SH-SY5Y (cell line): ENCODE results near the gene MAPK1IP1L.

ENCODE experiments used
- GATA2 ChIP-seq: IDR thresholded peaks from 2 replicates; pipeline ENCODE4 v1.6.1; 2011; ENCODE audit warnings: mild to moderate bottlenecking, low read depth, low read length
- GATA3 ChIP-seq: IDR thresholded peaks from 2 replicates; pipeline ENCODE4 v1.6.1; 2011; ENCODE audit warnings: low read depth, mild to moderate bottlenecking, low read length, moderate library complexity

DNA sequence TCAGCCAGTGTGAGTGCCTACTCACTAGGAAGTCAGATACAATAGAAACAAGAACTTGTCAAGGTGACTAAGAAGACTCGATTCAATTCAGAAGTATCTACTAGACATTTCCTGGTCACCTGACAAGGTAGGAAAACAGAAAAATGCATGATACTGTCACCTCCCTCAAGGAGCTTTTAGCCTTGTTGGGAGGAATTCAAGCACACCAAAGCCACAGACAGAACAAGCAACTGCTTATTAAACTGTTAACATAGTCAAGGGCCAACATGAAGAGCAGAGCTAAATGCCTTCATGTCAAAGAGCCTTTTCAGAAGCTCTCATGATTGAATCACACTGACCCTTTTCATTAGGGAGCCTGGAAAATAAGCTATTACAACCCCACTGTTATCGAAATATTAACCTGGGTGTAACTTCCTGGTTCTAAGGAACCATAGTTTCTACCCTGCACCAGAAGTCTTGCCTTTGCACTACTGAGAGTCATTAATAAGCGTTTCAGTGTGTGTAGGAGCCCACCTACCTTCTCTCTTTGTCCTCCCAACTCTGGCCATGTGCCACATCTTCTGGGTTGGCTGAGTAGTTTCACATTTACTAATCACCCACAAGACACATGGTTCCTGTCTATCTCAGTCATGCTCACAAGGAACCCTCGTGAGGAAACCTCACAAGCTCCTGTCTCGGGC lies 46.6 kb downstream of the MAPK1IP1L start:
- TF ChIP-seq GATA2 (no peak), GATA3 (no peak)
